ENCODE results near the gene KLF17.

The KLF17 gene

DNA sequence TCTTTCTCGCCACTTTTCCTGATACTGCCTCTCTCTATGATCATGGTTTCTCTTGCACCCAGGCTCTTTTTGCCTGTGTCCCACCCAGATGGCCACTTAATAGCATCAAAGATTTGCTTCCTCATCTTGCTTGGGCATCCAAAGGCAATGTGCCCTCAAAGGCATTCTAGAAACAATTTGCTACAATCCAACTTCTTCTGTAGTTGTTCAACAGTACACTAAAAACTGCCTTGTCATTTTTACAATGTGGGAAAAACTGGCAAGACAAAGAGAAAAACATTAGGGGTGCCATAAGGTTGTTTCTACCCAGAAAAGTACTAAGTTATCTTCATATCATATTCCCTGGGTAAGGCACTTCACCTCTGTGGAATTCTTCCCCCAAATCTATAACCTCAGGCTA is 39.3 kb downstream of the KLF17 start:
- DNase-seq = no peak

DNA sequence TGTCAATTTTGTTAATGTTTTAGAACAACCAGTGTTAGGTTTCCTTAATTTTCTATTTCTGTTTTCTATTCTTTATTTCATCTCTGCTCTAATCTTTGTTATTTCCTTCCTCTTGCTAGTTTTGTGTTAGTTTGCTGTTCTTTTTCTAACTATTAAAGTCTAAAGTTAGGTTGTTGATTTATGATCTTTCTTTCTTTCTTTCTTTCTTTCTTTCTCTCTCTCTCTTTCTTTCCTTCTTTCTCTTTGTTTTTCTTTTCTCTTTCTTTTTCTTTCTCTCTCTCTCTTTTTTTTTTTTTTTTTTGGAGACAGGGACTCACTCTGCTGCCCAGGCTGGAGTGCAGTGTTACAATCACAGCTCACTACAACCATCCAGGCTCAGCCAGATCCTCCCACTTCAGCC is 40.2 kb downstream of the KLF17 start:
- no peak for DNase-seq

DNA sequence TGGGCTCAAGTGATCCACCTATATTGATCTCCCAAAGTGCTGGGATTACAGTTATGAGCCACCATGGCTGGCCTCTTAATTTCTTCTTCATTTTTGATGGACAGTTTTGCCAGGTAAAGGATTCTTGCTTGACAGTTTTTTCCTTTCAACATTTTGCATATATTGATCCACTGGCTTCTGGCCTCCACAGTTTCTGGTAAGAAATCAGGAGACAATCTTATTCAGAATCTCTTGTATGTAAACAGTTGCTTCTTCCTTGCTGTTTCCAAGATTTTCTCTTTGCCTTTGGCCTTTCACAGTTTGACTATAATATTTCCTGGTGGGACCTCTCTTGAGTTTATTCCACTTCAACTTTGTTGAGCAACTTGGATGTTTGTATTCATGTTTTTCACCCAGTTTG is 42.9 kb downstream of the KLF17 start:
- DNase-seq = no peak

DNA sequence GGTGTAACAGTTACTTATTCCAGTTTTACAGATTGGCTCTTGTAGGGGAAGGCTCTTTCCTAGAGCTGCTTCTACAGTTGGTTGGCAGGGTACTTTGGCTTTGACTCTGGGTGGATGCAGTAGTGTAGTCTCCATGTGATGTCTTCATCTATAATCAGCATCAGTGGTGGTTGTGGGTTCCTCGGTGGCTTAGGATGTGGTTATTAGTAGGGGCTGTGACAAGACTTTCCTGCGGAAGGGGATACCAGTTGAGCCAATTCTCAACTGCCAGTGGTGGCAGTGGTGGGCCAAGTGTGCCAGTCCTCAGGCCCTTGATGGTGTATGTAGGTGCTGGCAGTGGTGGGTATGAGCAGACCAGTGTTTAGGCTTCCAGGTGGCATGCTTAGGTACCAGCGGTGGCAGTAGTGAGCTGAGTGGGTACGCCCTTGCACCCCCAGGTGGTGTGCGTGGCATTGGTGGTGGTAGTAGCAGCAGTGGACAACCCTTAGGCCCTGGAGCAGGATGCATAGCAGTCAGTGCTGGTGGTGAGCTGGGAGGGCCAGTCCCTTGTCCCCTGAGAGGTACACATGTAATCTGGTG is 50.0 kb downstream of the KLF17 start:
- no peak for DNase-seq

DNA sequence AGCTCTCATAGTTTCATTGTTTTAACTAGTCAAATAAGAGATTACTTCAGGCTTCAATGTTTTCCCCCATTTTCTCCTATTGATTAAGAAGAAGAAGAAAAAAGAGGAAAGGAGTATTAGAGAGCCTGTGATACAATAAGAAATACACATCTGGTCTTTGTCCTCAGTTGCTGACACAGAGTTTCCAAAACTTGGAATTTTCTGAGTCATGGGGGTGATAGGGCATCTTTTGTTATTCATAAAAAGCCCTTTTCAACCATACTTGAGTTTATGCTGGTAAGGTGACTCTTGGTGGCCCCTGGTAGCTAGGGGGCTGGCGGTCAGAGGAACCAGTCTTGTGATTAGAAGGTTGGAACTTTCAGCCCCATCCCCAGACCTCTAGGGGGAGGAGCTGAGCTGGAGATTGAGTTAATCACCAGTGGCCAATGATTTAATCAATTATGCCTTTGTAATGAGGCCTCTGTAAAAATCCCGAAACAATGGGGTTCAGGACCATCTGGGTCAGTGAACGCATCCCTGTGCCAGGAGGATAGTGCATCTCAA is 51.7 kb downstream of the KLF17 start:
- DNase-seq = no peak

DNA sequence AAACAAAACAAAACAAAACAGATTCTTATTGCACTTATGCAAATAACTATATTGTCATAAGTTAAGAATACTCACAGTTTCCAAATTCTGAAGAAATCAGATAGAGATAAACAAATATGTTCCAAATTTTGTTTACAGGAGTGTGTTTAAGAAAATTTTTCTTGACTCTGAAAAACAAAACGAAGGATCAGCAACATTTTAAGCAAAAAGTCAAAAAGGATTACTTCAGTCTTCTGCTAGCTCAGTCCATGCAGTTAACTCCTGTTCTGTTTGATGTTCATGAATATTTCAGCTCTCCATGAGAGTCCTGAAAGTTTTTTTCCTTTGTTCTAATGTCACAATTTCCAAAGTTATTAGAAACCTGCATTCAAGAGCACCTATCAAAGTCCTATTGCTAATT is 56.0 kb downstream of the KLF17 start:
- no peak for DNase-seq

All from activated CD8-positive, alpha-beta memory T cell treated with anti-CD3 and anti-CD28 coated beads, Interleukin-2, amount 50 U/mL, for 4 hours (primary cell).